NCI-H748 (cell line): ENCODE measurements around the gene CENPVL1.
A peak's percentile ranks its signal among the peaks of the same experiment; 100 is the strongest.
"Not testable (repeated sequence)": the region's sequence is repeated elsewhere in the genome, so short reads cannot be mapped to it uniquely, and the experiment has no call there.

ENCODE experiments used
- DNase-seq: peaks from one replicate; lab custom pipeline; 2025; ENCODE audit not compliant: unreplicated experiment; lab: John Stamatoyannopoulos, UW

CENPVL1 gene

DNA sequence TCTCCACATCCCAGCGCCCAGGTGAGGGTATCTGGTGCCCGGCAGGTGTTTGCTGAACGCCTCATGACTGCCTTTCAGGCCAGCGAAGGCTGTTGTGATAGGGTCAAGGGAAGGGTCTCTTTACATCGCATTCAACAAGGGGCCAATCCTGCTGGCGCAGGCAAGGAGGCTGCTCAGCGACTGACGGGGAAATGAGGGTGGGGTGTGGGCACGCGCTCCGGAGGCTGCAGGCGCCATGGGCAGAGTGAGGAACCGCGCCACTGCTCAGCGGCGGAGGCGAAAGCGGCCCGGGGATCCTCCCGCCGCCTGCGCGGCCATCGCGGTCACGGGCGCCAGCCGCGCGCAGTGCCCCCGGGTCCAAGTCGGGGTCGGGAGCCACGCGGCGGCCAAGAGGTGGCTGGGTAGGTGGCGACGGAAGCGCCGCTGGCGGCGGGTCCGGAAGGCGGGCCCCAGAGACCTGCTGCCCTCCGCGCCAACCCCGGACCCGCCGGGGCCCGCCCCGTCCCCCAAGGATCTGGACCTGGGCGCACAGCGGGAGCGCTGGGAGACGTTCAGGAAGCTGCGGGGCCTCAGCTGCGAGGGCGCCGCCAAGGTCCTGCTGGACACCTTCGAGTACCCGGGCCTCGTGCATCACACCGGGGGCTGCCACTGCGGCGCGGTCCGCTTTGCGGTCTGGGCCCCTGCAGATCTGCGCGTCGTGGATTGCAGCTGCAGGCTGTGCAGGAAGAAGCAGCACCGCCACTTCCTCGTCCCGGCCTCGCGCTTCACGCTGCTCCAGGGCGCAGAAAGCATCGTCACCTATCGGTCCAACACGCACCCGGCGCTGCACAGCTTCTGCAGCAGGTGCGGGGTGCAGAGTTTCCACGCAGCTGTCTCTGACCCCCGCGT, at the start of gene CENPVL1:
CENPVL1 (plus strand) TSS at position 236 of the 888 bp plus-strand sequence; CDS start at position 236, 0 bp downstream.
- not testable (repeated sequence) for DNase-seq

DNA sequence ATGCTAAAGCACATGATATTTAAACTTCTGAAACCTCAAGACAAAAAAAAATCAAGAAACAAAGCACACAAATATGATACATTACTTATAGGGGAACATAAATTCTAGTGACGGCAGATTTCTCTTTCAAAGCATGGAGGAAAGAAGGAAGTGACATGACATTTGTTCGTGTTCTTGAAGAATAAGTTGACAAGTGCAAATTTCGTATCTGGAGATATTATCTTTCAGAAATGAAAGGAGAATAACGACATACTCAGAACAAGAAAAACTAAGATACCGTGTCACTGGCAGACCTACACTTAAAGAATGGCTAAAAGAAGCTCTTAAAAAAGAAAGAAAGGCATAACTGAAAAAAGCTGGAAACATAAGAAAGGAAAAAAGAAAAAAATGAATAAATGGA, 44.3 kb upstream of the CENPVL1 start:
- DNase-seq = no peak

DNA sequence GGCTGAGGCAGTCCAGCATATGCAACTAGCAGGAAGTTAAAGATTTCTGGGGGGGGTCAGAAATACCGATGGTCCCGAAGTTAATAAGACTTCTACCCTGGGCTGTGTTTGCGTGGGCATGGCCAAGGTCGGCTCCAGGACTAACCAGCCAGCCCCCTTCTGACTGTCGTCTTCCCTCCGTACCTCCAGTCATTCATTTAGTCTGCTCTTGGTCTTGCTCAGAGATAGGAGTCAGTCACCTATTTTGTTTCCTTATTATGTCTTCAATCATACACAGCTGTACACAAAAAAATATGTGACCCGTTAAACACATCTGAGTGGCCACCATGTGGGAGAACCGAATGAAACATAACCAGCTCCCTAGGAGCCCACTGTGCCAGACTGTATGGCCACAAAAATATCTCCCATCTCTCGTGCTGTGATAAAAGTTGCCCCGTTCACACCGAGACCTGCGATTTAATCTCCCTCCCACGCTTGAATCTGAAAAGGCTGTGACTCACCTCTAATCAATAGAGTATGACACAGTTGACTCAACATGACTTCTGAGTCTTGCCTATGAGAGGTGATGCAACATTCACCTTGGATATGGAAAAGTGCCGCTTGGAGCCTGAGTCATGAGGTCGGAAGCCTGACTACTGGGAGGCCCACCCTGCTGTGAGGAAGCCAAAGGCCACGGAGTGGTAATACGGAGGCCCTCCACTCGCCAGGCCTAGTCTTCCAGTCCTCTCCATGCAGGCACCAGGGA, 30.5 kb upstream of the CENPVL1 start:
- DNase-seq = not testable (repeated sequence)

DNA sequence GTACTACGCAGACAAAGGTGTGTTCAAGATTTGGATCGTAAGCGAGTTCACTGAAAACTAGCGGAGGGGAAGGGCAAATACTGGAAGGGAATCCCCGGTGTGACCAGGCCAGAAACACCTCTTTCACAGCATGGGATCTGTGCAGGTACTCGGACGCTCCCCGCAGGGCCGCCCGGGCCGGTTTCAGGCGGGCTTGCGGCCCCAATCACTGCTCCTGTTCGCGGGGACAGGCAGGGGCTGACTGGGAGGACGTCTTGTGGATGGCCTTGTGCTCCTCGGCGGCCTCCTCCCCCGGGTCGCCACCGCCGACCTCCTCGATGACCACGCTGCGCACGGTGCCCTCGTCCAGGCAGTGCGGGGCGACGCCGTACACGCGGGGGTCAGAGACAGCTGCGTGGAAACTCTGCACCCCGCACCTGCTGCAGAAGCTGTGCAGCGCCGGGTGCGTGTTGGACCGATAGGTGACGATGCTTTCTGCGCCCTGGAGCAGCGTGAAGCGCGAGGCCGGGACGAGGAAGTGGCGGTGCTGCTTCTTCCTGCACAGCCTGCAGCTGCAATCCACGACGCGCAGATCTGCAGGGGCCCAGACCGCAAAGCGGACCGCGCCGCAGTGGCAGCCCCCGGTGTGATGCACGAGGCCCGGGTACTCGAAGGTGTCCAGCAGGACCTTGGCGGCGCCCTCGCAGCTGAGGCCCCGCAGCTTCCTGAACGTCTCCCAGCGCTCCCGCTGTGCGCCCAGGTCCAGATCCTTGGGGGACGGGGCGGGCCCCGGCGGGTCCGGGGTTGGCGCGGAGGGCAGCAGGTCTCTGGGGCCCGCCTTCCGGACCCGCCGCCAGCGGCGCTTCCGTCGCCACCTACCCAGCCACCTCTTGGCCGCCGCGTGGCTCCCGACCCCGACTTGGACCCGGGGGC, 28.2 kb upstream of the CENPVL1 start:
- DNase-seq = not testable (repeated sequence)

DNA sequence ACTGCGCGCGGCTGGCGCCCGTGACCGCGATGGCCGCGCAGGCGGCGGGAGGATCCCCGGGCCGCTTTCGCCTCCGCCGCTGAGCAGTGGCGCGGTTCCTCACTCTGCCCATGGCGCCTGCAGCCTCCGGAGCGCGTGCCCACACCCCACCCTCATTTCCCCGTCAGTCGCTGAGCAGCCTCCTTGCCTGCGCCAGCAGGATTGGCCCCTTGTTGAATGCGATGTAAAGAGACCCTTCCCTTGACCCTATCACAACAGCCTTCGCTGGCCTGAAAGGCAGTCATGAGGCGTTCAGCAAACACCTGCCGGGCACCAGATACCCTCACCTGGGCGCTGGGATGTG, 27.6 kb upstream of the CENPVL1 start, which contains the start of gene CENPVL2:
CENPVL2 (minus strand) TSS at position 112 of the 343 bp plus-strand sequence; CDS start at position 112, 0 bp downstream.
- not testable (repeated sequence) for DNase-seq

DNA sequence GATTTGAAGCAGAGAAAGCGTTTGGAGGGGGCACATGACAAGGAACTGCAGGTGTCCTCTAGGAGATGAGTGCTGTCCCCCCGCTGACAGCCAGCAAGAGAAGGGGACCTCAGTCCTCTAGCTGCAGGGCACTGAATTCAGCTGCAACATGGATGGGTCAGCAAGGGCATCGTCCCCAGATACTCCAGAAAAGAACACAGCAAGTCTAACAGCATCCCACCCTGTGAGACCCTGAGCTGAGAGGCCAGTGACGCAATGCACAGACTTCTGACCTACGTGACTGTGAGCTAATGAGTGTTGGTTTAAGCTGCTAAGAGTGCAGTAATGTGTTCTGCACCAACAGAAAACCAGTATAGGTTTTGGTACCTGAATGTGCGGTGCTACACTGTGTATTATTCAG, 16.1 kb upstream of the CENPVL1 start:
- DNase-seq = no peak

DNA sequence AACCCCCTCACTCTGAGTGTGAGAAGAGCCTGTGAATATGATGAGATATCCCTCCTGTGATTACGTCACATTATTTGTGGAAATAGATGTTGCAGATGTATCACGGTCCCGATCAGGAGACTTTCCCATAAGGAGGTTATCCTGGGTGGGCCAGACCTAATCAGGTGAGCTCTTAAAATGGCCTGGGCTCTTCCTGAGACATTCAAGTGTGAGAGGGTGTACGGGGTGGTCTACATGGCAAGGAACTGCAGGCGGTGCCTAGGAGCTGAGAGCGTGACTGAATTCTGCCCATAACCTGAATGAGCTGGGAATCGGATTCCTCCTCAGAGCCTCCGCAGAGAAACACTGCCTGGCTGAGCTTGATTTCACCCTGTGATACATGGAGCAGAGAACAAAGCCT, 12.9 kb upstream of the CENPVL1 start:
- DNase-seq = no peak

DNA sequence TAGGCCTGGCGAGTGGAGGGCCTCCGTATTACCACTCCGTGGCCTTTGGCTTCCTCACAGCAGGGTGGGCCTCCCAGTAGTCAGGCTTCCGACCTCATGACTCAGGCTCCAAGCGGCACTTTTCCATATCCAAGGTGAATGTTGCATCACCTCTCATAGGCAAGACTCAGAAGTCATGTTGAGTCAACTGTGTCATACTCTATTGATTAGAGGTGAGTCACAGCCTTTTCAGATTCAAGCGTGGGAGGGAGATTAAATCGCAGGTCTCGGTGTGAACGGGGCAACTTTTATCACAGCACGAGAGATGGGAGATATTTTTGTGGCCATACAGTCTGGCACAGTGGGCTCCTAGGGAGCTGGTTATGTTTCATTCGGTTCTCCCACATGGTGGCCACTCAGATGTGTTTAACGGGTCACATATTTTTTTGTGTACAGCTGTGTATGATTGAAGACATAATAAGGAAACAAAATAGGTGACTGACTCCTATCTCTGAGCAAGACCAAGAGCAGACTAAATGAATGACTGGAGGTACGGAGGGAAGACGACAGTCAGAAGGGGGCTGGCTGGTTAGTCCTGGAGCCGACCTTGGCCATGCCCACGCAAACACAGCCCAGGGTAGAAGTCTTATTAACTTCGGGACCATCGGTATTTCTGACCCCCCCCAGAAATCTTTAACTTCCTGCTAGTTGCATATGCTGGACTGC, 2.8 kb downstream of the CENPVL1 start:
- DNase-seq = not testable (repeated sequence)

DNA sequence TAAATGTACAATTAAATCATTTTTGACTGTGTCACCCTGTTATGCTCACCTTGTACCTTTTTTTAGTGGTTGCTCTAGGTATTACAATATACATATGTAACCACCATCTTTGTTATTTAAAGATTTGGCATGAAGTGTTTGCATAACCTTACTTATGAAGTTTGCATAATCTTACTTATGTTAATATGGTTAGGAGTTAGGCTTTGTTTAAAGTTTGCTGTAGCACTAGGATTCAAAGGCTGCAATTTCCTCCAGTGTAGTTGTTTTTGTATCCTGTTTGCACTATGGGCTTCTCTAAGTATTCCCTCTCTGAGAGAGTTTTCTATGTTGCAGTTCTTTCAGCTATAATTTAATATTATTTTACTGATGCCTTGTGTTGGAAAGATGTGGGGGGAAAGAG, 17.9 kb downstream of the CENPVL1 start:
- no peak for DNase-seq

DNA sequence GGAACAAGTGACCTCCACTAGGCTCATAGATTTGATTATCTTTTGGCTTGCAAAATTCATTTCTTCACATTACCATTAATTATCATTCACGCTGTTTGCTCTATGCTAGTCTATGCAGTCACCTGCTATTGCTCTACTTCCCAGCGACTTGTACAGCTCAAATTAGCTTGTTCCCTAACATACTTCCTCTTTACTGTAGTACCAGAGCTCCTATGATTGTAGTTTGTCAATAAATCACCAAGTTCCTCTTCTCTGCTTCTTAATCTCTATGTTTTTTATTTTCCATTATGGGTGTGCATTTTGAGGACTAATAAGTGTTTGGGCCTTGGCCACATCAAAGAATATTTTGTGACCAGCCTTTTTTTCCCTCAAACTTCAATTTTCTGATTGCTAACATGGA, 26.8 kb downstream of the CENPVL1 start:
- DNase-seq = no peak

DNA sequence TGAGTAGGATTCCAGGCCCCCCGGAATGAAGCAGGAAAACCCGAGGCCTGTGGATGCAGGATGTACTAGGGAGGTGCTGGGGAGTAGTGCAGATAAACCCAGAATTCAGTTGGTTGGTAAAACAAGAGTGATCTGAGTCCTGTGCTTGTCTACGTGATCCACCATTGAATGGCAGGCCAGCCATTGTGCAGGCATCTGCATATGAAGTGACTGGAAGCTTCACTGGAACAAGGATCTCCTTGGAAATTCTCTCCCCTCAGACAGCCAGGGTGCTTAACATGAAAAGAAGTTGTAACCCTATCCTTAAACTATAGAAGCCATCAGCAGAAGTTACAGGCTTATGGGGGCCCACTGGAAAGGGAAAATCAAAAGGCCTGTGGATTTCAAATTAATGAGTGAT, 32.3 kb downstream of the CENPVL1 start:
- no peak for DNase-seq

DNA sequence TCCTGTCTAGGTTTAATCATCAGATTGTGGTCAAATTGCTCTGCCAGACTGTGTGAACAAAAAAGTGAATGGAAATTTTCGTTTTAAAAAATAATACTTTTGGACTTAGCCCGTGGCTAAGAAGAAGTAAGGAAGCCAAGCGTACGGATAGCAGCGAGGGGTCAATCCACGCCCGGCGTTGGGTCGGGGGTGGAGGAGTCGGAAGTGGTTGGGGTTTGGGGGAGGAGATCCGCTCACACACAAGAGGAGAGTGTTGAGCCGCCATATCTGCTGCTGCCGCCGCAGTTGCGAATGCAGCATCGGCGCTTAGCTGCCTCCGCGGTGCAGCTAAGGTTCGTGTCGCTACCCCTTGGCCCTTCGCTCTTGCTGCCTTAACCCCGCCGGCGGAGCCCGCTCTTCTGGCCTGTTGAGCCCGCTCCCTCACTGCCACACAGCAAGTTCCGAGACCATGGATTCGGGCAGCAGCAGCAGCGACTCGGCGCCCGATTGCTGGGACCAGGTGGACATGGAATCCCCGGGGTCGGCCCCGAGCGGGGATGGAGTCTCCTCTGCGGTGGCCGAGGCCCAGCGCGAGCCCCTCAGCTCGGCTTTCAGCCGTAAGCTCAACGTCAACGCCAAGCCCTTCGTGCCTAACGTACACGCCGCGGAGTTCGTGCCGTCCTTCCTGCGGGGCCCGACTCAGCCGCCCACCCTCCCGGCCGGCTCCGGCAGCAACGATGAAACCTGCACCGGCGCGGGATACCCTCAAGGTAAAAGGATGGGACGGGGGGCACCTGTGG, 33.1 kb downstream of the CENPVL1 start, which contains the start of gene GSPT2:
GSPT2 (plus strand) TSS at position 264 of the 779 bp plus-strand sequence; CDS start at position 449, 185 bp downstream.
- DNase-seq = peak; percentile 85

DNA sequence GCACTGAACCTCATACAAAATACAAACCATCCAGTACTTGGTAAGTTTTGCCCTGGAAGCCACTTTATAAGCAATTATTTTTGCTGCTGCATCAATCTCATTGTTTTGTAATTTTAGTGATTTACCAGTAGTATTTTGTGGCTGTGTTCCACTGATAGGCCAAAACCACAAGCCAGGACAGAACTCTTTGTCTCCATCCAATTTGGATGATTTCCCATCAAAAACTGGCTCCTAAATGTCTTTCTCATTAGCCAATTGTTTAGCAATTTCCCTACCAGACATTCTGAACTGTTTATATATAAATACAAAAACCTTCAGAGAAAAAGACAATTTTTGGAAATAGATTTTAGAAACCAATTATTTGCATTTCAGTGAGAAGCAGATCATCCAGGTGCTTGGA, 37.4 kb downstream of the CENPVL1 start:
- no peak for DNase-seq

DNA sequence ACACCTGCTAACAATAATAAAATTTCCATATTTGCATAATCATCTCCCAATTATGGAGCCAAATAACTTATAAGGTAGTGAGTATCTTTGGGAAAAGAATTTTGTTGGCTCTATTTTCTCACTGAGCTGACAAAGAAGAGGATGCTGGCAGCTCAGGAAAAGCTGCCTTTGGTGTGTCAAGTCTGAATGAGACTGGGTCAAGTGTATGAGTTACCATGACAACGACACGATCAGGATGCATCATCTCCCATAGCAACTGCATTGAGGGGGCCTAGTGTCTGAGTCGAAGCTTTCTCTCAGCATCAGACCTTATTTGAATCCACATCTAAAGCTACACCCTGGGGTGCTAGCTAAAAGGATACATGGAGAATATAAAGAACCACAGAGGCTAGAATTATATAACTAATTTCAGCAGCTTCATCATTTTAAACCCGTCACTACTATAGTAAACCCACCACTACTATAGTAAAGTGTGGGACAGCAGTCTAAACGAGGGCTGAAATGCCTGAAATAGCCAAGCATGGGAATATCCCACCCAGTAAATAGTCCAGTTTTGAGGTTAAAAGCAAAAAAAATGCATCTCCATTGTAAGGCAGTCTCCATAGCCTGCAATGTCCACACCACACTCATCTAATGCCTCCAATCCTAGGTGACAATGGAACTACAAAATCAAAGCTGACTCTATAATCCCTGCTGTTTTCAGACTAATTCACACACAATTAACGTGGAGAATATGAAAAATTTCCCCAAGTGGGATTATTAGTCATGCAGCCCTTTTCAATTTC, 48.9 kb downstream of the CENPVL1 start:
- peak; percentile 96 for DNase-seq

DNA sequence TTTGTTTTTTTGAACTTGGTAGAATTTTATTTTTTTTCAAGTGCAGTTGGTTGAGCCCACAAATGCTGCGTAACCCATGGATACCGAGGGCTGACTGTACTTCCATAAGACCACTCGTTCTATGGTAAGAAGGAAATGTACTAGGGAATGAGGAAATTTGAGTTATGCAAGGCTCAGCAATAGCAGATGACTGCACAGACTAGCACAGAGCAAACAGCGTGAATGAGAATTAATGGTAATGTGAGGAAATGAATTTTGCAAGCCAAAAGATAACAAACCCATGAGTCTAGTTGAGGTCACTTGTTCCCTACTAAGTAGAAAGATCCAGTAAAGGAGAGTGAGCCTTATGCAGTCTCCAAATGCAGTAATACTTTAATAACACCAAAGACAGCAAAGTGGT, 50.3 kb downstream of the CENPVL1 start:
- no peak for DNase-seq
